HFFc6 (cell line): Measurements from ENCODE around the gene RTKN2. TPM values are rescaled to one million over a fixed set of nuclear protein-coding genes. Genes with fewer than 3 reads are reported as not detected.

Experiments
- DNase-seq: peaks from one replicate; pipeline ENCODE4 v3.0.0-alpha.2; 2018
- H3K27ac Mint-ChIP-seq: 2 replicates; pipeline ENCODE4 v1.8.0; 2020; ENCODE audit warnings: mild to moderate bottlenecking, mixed read lengths
- H3K27me3 Mint-ChIP-seq: 2 replicates; pipeline ENCODE4 v1.8.0; 2021; ENCODE audit warnings: mild to moderate bottlenecking, moderate library complexity, mixed read lengths; ENCODE audit not compliant: insufficient read depth
- H3K36me3 Mint-ChIP-seq: 2 replicates; pipeline ENCODE4 v1.8.0; 2021; ENCODE audit warnings: low read depth, mixed read lengths
- H3K4me1 Mint-ChIP-seq: 2 replicates; pipeline ENCODE4 v1.8.0; 2020; ENCODE audit warnings: low read depth, mixed read lengths
- H3K4me3 Mint-ChIP-seq: 2 replicates; pipeline ENCODE4 v1.8.0; 2020; ENCODE audit warnings: mild to moderate bottlenecking, moderate library complexity, mixed read lengths
- H3K9me3 Mint-ChIP-seq: 2 replicates; pipeline ENCODE4 v1.8.0; 2020; ENCODE audit warnings: mild to moderate bottlenecking, mixed read lengths
- total RNA-seq, 6 experiments: library from RNA; stranded (reverse); fragmentation: NEBNext Ultra II Directional; extraction: Animal tissue kit (Norgen Biotek cat#: 25700); gene quantifications; 2 replicates in 1 of 6; 3 replicates in 5 of 6; pipeline ENCODE4 v1.2.3, GENCODE V29; 2021
- TF ChIP-seq, protein P1 (sequence below): fragments of 200-600 bp; sonication (generic); IDR thresholded peaks from 2 replicates; pipeline ENCODE4 v1.5.0; 2021; ENCODE audit warnings: antibody characterized with exemption, mild to moderate bottlenecking

RTKN2 gene
- total RNA-seq, 6 experiments from 2014 or later, result 2.9 to 5.5 (median 4.6) TPM

DNA sequence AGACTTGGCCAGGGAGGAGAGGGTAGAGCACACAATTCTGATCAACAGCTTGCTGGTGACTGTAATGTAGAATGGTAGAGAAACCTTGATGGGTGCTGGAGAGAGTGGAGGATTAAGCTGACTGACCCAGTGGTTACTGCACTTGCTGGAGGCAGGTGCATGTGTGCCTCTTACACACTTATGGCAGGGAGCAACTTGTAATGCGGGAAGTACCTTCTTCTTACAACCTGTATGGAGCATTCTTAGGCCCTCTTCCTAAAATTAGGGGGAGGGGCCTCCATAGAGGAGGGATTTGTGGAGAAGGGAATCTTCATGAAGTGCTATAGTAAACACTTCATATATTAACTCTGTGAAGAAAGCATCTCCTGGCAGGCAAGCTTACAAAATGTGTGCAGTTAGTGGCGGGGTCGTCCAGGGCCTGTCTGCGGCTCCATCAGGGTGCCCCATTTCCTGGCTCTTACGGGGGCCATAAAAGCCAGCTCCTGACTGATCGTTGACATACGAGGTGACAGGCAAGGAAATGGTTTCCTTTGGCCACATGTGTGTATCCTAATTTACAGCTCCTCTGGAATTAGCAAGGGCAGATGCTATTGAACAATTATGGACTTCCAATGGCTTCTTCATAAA, 113.5 kb downstream of the RTKN2 start:
- no peak for DNase-seq
- H3K36me3 Mint-ChIP-seq, result peaks cover 5% of the 10 kb centered on the region
- peaks cover 19% of the 10 kb centered on the region for H3K4me1 Mint-ChIP-seq
- H3K27me3 Mint-ChIP-seq, result no peaks in the 10 kb centered on the region
- H3K4me3 Mint-ChIP-seq, result no peak overlapping the region
- no peak overlapping the region for H3K27ac Mint-ChIP-seq
- TF ChIP-seq, protein P1, sequence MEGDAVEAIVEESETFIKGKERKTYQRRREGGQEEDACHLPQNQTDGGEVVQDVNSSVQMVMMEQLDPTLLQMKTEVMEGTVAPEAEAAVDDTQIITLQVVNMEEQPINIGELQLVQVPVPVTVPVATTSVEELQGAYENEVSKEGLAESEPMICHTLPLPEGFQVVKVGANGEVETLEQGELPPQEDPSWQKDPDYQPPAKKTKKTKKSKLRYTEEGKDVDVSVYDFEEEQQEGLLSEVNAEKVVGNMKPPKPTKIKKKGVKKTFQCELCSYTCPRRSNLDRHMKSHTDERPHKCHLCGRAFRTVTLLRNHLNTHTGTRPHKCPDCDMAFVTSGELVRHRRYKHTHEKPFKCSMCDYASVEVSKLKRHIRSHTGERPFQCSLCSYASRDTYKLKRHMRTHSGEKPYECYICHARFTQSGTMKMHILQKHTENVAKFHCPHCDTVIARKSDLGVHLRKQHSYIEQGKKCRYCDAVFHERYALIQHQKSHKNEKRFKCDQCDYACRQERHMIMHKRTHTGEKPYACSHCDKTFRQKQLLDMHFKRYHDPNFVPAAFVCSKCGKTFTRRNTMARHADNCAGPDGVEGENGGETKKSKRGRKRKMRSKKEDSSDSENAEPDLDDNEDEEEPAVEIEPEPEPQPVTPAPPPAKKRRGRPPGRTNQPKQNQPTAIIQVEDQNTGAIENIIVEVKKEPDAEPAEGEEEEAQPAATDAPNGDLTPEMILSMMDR, result no peak
- H3K9me3 Mint-ChIP-seq, result peaks cover 3% of the 10 kb centered on the region; the same call in 1 of the 2 replicates

DNA sequence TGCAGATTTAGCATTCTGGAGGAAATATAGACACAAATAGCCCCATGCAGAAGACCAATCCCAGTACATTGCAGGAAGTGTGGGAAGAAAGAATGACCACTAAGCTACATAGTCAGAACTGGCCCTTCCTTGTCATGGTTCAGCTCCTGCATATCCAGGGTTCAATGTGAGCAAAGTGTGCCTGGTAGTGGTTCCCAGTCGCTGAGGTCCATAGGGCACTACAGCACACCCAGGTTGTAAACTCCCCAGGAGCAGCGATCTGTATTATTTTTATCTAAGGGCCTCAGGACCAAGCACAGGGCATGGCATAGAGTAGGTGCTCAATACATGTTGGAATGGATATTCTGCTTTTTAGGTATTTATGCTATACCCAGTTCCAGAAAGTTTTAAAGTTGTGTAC, 114.4 kb downstream of the RTKN2 start:
- DNase-seq, result no peak

DNA sequence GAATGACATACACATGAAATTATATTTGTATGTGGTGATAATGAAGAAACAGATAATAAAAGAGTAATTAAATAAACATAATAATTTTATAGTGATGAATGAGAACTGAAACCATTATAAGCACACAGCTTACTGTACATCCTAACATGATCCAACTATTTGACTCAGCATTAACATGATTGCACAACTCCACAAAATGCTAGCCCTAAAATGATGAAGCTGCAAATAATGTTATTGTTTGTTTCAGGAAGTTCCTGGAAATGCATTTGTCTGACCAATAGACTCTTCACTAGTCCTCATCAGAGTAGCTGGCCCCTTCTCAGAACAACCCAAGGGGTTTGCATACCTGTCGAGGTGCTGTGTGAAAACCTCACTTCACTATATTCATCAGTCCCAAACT, 115.5 kb downstream of the RTKN2 start:
- Mint-ChIP-seq H3K27me3 (no peaks in the 10 kb centered on the region), H3K4me3 (no peak overlapping the region), H3K9me3 (peaks cover 3% of the 10 kb centered on the region; the same call in 1 of the 2 replicates), H3K36me3 (peaks cover 5% of the 10 kb centered on the region), H3K4me1 (peaks cover 19% of the 10 kb centered on the region), H3K27ac (no peak overlapping the region)
- DNase-seq, result peak; percentile 57
- TF ChIP-seq, protein P1, result no peak

More for the DNA sequence above, 114.4 kb downstream of the RTKN2 start:
- Mint-ChIP-seq H3K4me1 (peaks cover 19% of the 10 kb centered on the region), H3K27ac (no peak overlapping the region), H3K4me3 (no peak overlapping the region), H3K36me3 (peaks cover 5% of the 10 kb centered on the region), H3K9me3 (peaks cover 3% of the 10 kb centered on the region; the same call in 1 of the 2 replicates), H3K27me3 (no peaks in the 10 kb centered on the region)
- TF ChIP-seq, protein P1, result no peak

DNA sequence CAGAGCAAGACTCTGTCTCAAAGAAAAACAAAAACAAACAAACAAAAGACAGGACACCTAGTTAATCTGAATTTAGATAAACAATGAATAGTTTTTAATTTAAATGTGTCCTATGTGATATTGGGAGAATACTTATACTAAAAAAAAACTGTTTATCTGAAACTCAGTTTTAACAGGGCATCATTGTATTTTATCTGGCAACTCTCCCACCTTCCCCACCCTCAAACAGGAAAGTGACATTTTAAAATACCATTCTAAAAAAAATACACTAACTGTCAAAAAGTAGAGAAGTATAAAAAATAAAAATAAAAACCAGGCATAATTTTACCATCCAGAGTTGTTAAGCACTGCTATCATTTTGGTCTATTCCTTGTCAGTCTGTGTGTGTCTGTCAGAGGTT, 119.0 kb downstream of the RTKN2 start:
- Mint-ChIP-seq H3K27me3 (no peaks in the 10 kb centered on the region), H3K4me1 (peaks cover 23% of the 10 kb centered on the region), H3K36me3 (no peaks in the 10 kb centered on the region; the same call in none of the 2 replicates), H3K4me3 (no peak overlapping the region), H3K9me3 (peaks cover 3% of the 10 kb centered on the region; the same call in 1 of the 2 replicates), H3K27ac (no peak overlapping the region)
- TF ChIP-seq, protein P1, result no peak
- DNase-seq, result no peak

DNA sequence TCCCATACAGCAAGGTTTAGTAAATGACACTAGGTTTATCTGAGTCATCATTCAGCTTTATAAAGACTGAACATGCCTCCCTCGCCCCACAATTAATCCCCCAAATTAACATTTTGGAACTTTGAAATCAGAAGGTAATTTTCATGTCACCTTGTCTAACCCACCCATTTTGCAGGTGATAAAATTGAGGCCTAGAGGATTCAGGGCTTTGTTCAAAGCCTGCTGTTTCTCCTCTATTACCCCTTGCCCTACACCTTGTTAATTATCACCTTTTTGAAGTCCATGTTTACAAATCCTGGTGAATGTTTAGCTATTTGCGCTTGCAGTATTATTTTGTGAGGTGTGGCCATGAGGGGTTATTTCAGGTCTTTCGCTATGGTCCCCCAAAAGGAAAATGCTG, 120.5 kb downstream of the RTKN2 start:
- Mint-ChIP-seq H3K4me1 (peaks cover 25% of the 10 kb centered on the region), H3K36me3 (peaks cover 3% of the 10 kb centered on the region), H3K27me3 (no peaks in the 10 kb centered on the region), H3K4me3 (no peak overlapping the region), H3K9me3 (peaks cover 8% of the 10 kb centered on the region; the same call in 1 of the 2 replicates), H3K27ac (no peak overlapping the region)
- TF ChIP-seq, protein P1, result no peak
- no peak for DNase-seq
